HepG2 (cell line): Measurements from ENCODE around the gene PLAA. TPM values are rescaled to one million over a fixed set of nuclear protein-coding genes. Genes with fewer than 3 reads are reported as not detected.

ENCODE experiments used
- ATF4 ChIP-seq, 2 experiments: fragments of 450-650 bp in 1 of 2; sonication (generic) in 1 of 2; formaldehyde crosslinking; IDR thresholded peaks; 2 replicates each; pipeline versions ENCODE4 v1.5.0 to v1.8.0; 2020 to 2022; ENCODE audit warnings: mild to moderate bottlenecking in 1 of 2, missing genetic modification reagents in 1 of 2
- BHLHE40 ChIP-seq: IDR thresholded peaks from 2 replicates; pipeline ENCODE4 v1.6.1; 2011; ENCODE audit warnings: low read length, improper control_type of control experiment
- CCDC6 ChIP-seq: sonication (generic); formaldehyde crosslinking; IDR thresholded peaks from 2 replicates; pipeline ENCODE4 v1.8.1; 2022; ENCODE audit warnings: mild to moderate bottlenecking, missing genetic modification reagents, moderate library complexity
- CENPT ChIP-seq: sonication (generic); formaldehyde crosslinking; IDR thresholded peaks from 2 replicates; pipeline ENCODE4 v1.8.0; 2022; ENCODE audit warnings: low read depth, mild to moderate bottlenecking, moderate library complexity, missing genetic modification reagents
- DMAP1 ChIP-seq: IDR thresholded peaks from 2 replicates; pipeline ENCODE4 v1.6.1; 2016
- HNRNPUL1 ChIP-seq: fragments of 200-400 bp; formaldehyde crosslinking; IDR thresholded peaks from 2 replicates; pipeline ENCODE4 v1.6.1; 2017; ENCODE audit warnings: low read depth, mild to moderate bottlenecking, low read length, moderate library complexity
- IKZF4 ChIP-seq: sonication (generic); formaldehyde crosslinking; IDR thresholded peaks from 2 replicates; pipeline ENCODE4 v1.5.1; 2020; ENCODE audit warnings: borderline replicate concordance, mild to moderate bottlenecking, low read depth, missing genetic modification reagents; ENCODE audit errors: not compliant biosample characterization
- MXD4 ChIP-seq: IDR thresholded peaks from 2 replicates; pipeline ENCODE4 v1.6.1; 2016; ENCODE audit warnings: mild to moderate bottlenecking, missing biosample characterization, missing genetic modification reagents
- MYC ChIP-seq: sonication (generic); formaldehyde crosslinking; IDR thresholded peaks from 2 replicates; pipeline ENCODE4 v1.9.0; 2021; ENCODE audit warnings: missing genetic modification reagents, borderline replicate concordance
- NR2F1 ChIP-seq, 2 experiments: fragments of 450-650 bp in 1 of 2; formaldehyde crosslinking in 1 of 2; IDR thresholded peaks; 2 replicates each; pipeline versions ENCODE4 v1.5.0 to v1.6.1; 2016 to 2020; ENCODE audit warnings: mild to moderate bottlenecking in 1 of 2, missing compliant biosample characterization in 1 of 2, missing genetic modification reagents in 1 of 2, moderate library complexity in 1 of 2
- PCBP2 ChIP-seq: fragments of 200-400 bp; formaldehyde crosslinking; optimal IDR thresholded peaks from 2 replicates; pipeline ENCODE3; 2018; ENCODE audit warnings: low read length, low read depth; ENCODE audit not compliant: poor library complexity, severe bottlenecking
- POLR2G ChIP-seq: fragments of 200-400 bp; formaldehyde crosslinking; IDR thresholded peaks from 2 replicates; pipeline ENCODE4 v1.6.1; 2018; ENCODE audit warnings: mild to moderate bottlenecking, low read depth, low read length, moderate library complexity
- RAD21 ChIP-seq: fragments of 450-650 bp; formaldehyde crosslinking; IDR thresholded peaks from 2 replicates; pipeline ENCODE4 v1.5.0; 2020; ENCODE audit warnings: mild to moderate bottlenecking
- SP5 ChIP-seq: IDR thresholded peaks from 2 replicates; pipeline ENCODE4 v1.6.1; 2016; ENCODE audit warnings: low read depth, borderline replicate concordance
- SRSF1 ChIP-seq: fragments of 200-400 bp; formaldehyde crosslinking; optimal IDR thresholded peaks from 2 replicates; pipeline ENCODE3; 2017; ENCODE audit warnings: mild to moderate bottlenecking, low read depth, low read length, moderate library complexity
- SRSF4 ChIP-seq: fragments of 200-400 bp; formaldehyde crosslinking; IDR thresholded peaks from one replicate; pipeline ENCODE4 v1.6.1; 2018; ENCODE audit warnings: mild to moderate bottlenecking, low read depth, low read length, moderate library complexity; ENCODE audit not compliant: poor library complexity, severe bottlenecking
- TCF7L2 ChIP-seq: IDR thresholded peaks from 2 replicates; pipeline ENCODE4 v1.6.1; 2011; ENCODE audit warnings: mild to moderate bottlenecking, low read depth, low read length, moderate library complexity
- TOPORS ChIP-seq: sonication (generic); formaldehyde crosslinking; IDR thresholded peaks from 2 replicates; pipeline ENCODE4 v1.8.0; 2023; ENCODE audit warnings: mild to moderate bottlenecking, missing genetic modification reagents
- ZEB1 ChIP-seq: IDR thresholded peaks from 2 replicates; pipeline ENCODE4 v1.6.1; 2012; ENCODE audit warnings: mild to moderate bottlenecking, low read depth, inconsistent platforms; ENCODE audit not compliant: insufficient replicate concordance
- ZFP62 ChIP-seq: sonication (generic); formaldehyde crosslinking; IDR thresholded peaks from 2 replicates; pipeline ENCODE4 v1.4.0; 2020; ENCODE audit warnings: missing genetic modification reagents
- ZNF121 ChIP-seq: sonication (generic); formaldehyde crosslinking; IDR thresholded peaks from 2 replicates; pipeline ENCODE4 v1.5.0; 2020; ENCODE audit warnings: mild to moderate bottlenecking, missing genetic modification reagents
- ZNF207 ChIP-seq: fragments of 450-650 bp; IDR thresholded peaks from 2 replicates; pipeline ENCODE4 v1.6.1; 2016; ENCODE audit warnings: antibody characterized with exemption, borderline replicate concordance
- ZNF234 ChIP-seq: sonication (generic); formaldehyde crosslinking; conservative IDR thresholded peaks from 2 replicates; pipeline ENCODE4 v1.5.1; 2020; ENCODE audit warnings: mild to moderate bottlenecking, missing genetic modification reagents
- ZNF350 ChIP-seq: sonication (generic); formaldehyde crosslinking; IDR thresholded peaks from 2 replicates; pipeline ENCODE4 v1.4.0; 2020; ENCODE audit warnings: mild to moderate bottlenecking, low read depth, missing genetic modification reagents, borderline replicate concordance
- ZNF496 ChIP-seq: sonication (generic); formaldehyde crosslinking; IDR thresholded peaks from 2 replicates; pipeline ENCODE4 v1.8.1; 2023; ENCODE audit warnings: mild to moderate bottlenecking, moderate library complexity, missing genetic modification reagents; ENCODE audit not compliant: insufficient replicate concordance
- ZNF563 ChIP-seq: sonication (generic); formaldehyde crosslinking; IDR thresholded peaks from 2 replicates; pipeline ENCODE4 v1.8.0; 2022; ENCODE audit warnings: mild to moderate bottlenecking, moderate library complexity, missing genetic modification reagents
- ZNF589 ChIP-seq: sonication (generic); formaldehyde crosslinking; conservative IDR thresholded peaks from 2 replicates; pipeline ENCODE4 v1.8.0; 2022; ENCODE audit warnings: mild to moderate bottlenecking, moderate library complexity, missing genetic modification reagents
- ZNF629 ChIP-seq: sonication (generic); formaldehyde crosslinking; conservative IDR thresholded peaks from 2 replicates; pipeline ENCODE4 v1.5.0; 2020; ENCODE audit warnings: missing genetic modification reagents
- ZNF790 ChIP-seq: sonication (generic); formaldehyde crosslinking; IDR thresholded peaks from 2 replicates; pipeline ENCODE4 v1.8.0; 2022; ENCODE audit warnings: missing genetic modification reagents, mild to moderate bottlenecking, borderline replicate concordance
- ZNF879 ChIP-seq: sonication (generic); formaldehyde crosslinking; IDR thresholded peaks from 2 replicates; pipeline ENCODE4 v1.8.1; 2023; ENCODE audit warnings: missing genetic modification reagents
- ZSCAN21 ChIP-seq: sonication (generic); formaldehyde crosslinking; IDR thresholded peaks from 2 replicates; pipeline ENCODE4 v1.8.0; 2022; ENCODE audit warnings: mild to moderate bottlenecking, missing genetic modification reagents, moderate library complexity, borderline replicate concordance
- ZSCAN29 ChIP-seq: sonication (generic); formaldehyde crosslinking; conservative IDR thresholded peaks from 2 replicates; pipeline ENCODE4 v1.4.0; 2020; ENCODE audit warnings: mild to moderate bottlenecking, missing genetic modification reagents
- polyA plus RNA-seq, 8 experiments: library from polyadenylated mRNA; depleted of rRNA in 3 of 8; stranded (reverse) in 7 of 8; unstranded in 1 of 8; fragments of >200 nt; fragmentation: Illumina TruSeq in 4 of 8; extraction: Trizol in 4 of 8; gene quantifications; 2 replicates each; pipeline versions ENCODE4 v1.2.1 to v1.2.3, GENCODE V29; 2011 to 2016; ENCODE audit warnings: low read depth in 4 of 8, missing spikeins in 1 of 8, mixed read lengths in 1 of 8; ENCODE audit not compliant: insufficient read depth in 1 of 8
- total RNA-seq, 5 experiments: library from RNA; depleted of rRNA; stranded (reverse); fragments of >200 nt; fragmentation: Illumina TruSeq; extraction: Trizol; gene quantifications; 2 replicates each; pipeline ENCODE4 v1.2.3, GENCODE V29; 2016; ENCODE audit warnings: low read depth in 1 of 5

Gene PLAA
- total and polyA plus RNA-seq, 2 of the 13 experiments (the other 11 are each of a cell fraction or from before 2014, with no cell fraction given): 5.8 to 22.9 TPM

GRCh38 chr9:26955921-26956859, 9.1 kb upstream of the PLAA start, which contains the start of gene IFT74 (continued):
- TF ChIP-seq NR2F1 (CRISPR knock-in tag; IDR thresholded peaks at IDR 0.05) (no peak), ZNF121 (CRISPR knock-in tag) (no peak), ZNF496 (CRISPR knock-in tag) (no peak), PCBP2 (no peak), ZSCAN21 (CRISPR knock-in tag) (no peak), ZNF350 (peak; percentile 76; the same call in 1 of the 2 replicates), TCF7L2 (no peak), ZNF879 (CRISPR knock-in tag) (no peak), ZNF234 (CRISPR knock-in tag) (no peak), BHLHE40 (no peak), ZNF629 (CRISPR knock-in tag) (no peak), ZNF589 (CRISPR knock-in tag) (no peak), ZEB1 (no peak), ATF4 (CRISPR knock-in tag; IDR thresholded peaks at IDR 0.05) (no peak), DMAP1 (CRISPR knock-in tag) (peak; percentile 84), CCDC6 (CRISPR knock-in tag) (0 out of 2 replicates have a peak, but pooled peaks have one; percentile 31), ZSCAN29 (CRISPR knock-in tag) (no peak), ZNF790 (CRISPR knock-in tag) (no peak), POLR2G (peak; percentile 85), ZNF207 (no peak), SP5 (no peak), IKZF4 (CRISPR knock-in tag) (no peak), RAD21 (CRISPR knock-in tag) (no peak), MXD4 (CRISPR knock-in tag) (peak; percentile 68; the same call in 1 of the 2 replicates), ZFP62 (CRISPR knock-in tag) (no peak), SRSF4 (no peak), ZNF563 (CRISPR knock-in tag) (peak; percentile 61; the same call in 1 of the 2 replicates), MYC (CRISPR knock-in tag) (peak; percentile 60; the same call in 1 of the 2 replicates), HNRNPUL1 (no peak), SRSF1 (peak; percentile 51), CENPT (CRISPR knock-in tag) (no peak), TOPORS (CRISPR knock-in tag) (no peak)
